Activated CD4-positive, alpha-beta T cell treated with anti-CD3 and anti-CD28 coated beads, Interleukin-2, amount 10 ng/mL, durations not matched to agents 24 days and 14 days (primary cell): ENCODE measurements around the gene ABHD12. TPM values are rescaled to one million over a fixed set of nuclear protein-coding genes. Genes with fewer than 3 reads are reported as not detected.
"Not testable (repeated sequence)": the region's sequence is repeated elsewhere in the genome, so short reads cannot be mapped to it uniquely, and the experiment has no call there.

Experiments used
- DNase-seq: peaks from one replicate; pipeline ENCODE4 v3.0.0; 2022
- H3K27ac Mint-ChIP-seq: one replicate; pipeline ENCODE4 v1.8.0; 2022; ENCODE audit warnings: mild to moderate bottlenecking, mixed read lengths
- H3K27me3 Mint-ChIP-seq: one replicate; pipeline ENCODE4 v1.8.0; 2022; ENCODE audit warnings: mixed read lengths
- H3K36me3 Mint-ChIP-seq: one replicate; pipeline ENCODE4 v1.8.0; 2022; ENCODE audit warnings: low read depth, mild to moderate bottlenecking, mixed read lengths
- H3K4me1 Mint-ChIP-seq: one replicate; pipeline ENCODE4 v1.8.0; 2021; ENCODE audit warnings: mixed read lengths
- H3K4me3 Mint-ChIP-seq: one replicate; pipeline ENCODE4 v1.8.0; 2022; ENCODE audit warnings: mild to moderate bottlenecking, moderate library complexity, mixed read lengths
- H3K9me3 Mint-ChIP-seq: one replicate; pipeline ENCODE4 v1.8.0; 2021; ENCODE audit warnings: mixed read lengths
- intact Hi-C: fragments of 100-400 bp; cut with micrococcal nuclease; formaldehyde crosslinking; loops from one replicate; pipeline ENCODE4 v1.15.1; 2023
- total RNA-seq: library from RNA; stranded (reverse); gene quantifications from 2 replicates; pipeline ENCODE4 v1.2.3, GENCODE V29; 2022

The ABHD12 gene
- total RNA-seq, 1 donor from 2014 or later, result 30.0 TPM

- H3K9me3 Mint-ChIP-seq, result no peaks in the 10 kb centered on the region
- H3K36me3 Mint-ChIP-seq, result peaks cover 11% of the 10 kb centered on the region
- H3K4me3 Mint-ChIP-seq, result no peak overlapping the region
- H3K27me3 Mint-ChIP-seq, result no peaks in the 10 kb centered on the region
- no peak overlapping the region for H3K27ac Mint-ChIP-seq
- intact Hi-C loops, result no loop called here
- peaks cover 3% of the 10 kb centered on the region for H3K4me1 Mint-ChIP-seq
- no peak for DNase-seq
These were observed 53.8 kb downstream of the ABHD12 start for GRCh38 chr20:25336561-25337422.

- H3K9me3 Mint-ChIP-seq, H3K27me3 Mint-ChIP-seq, H3K27ac Mint-ChIP-seq, H3K4me1 Mint-ChIP-seq, H3K4me3 Mint-ChIP-seq, DNase-seq, intact Hi-C loops: not testable (repeated sequence)
- H3K36me3 Mint-ChIP-seq, result peaks cover 13% of the 10 kb centered on the region
These were observed 55.7 kb downstream of the ABHD12 start for GRCh38 chr20:25334972-25335371.

- no peak for DNase-seq
- peaks cover 8% of the 10 kb centered on the region for H3K4me1 Mint-ChIP-seq
- H3K36me3 Mint-ChIP-seq, result peaks cover 7% of the 10 kb centered on the region
- no peaks in the 10 kb centered on the region for H3K27me3 Mint-ChIP-seq
- no peaks in the 10 kb centered on the region for H3K9me3 Mint-ChIP-seq
- intact Hi-C loops, result no loop called here
- no peak overlapping the region for H3K4me3 Mint-ChIP-seq
- no peak overlapping the region for H3K27ac Mint-ChIP-seq
These were observed 61.6 kb downstream of the ABHD12 start for GRCh38 chr20:25328954-25329498.

GRCh38 chr20:25327521-25328235 is 63.0 kb downstream of the ABHD12 start:
- H3K27ac Mint-ChIP-seq, result no peak overlapping the region
- H3K9me3 Mint-ChIP-seq, result no peaks in the 10 kb centered on the region
- DNase-seq, result no peak
- H3K4me3 Mint-ChIP-seq, result no peak overlapping the region
- H3K27me3 Mint-ChIP-seq, result no peaks in the 10 kb centered on the region
- H3K36me3 Mint-ChIP-seq, result peaks cover 11% of the 10 kb centered on the region
- peaks cover 12% of the 10 kb centered on the region for H3K4me1 Mint-ChIP-seq
- intact Hi-C loops, result no loop called here

GRCh38 chr20:25325997-25326396 is 64.6 kb downstream of the ABHD12 start:
- Mint-ChIP-seq H3K27ac (no peak overlapping the region), H3K27me3 (no peaks in the 10 kb centered on the region), H3K4me1 (peaks cover 20% of the 10 kb centered on the region), H3K4me3 (no peak overlapping the region), H3K9me3 (no peaks in the 10 kb centered on the region), H3K36me3 (peaks cover 12% of the 10 kb centered on the region)
- no peak for DNase-seq
- intact Hi-C loops, result no loop called here

GRCh38 chr20:25325073-25325472 is 65.6 kb downstream of the ABHD12 start:
- Mint-ChIP-seq H3K27me3 (no peaks in the 10 kb centered on the region), H3K27ac (no peak overlapping the region), H3K4me3 (no peak overlapping the region), H3K36me3 (peaks cover 11% of the 10 kb centered on the region), H3K9me3 (no peaks in the 10 kb centered on the region), H3K4me1 (peaks cover 20% of the 10 kb centered on the region)
- intact Hi-C loops, result no loop called here
- no peak for DNase-seq

GRCh38 chr20:25324412-25324811 is 66.2 kb downstream of the ABHD12 start:
- no peaks in the 10 kb centered on the region for H3K9me3 Mint-ChIP-seq
- intact Hi-C loops, result no loop called here
- H3K4me1 Mint-ChIP-seq, result peaks cover 15% of the 10 kb centered on the region
- DNase-seq, result no peak
- H3K36me3 Mint-ChIP-seq, result peaks cover 11% of the 10 kb centered on the region
- no peak overlapping the region for H3K4me3 Mint-ChIP-seq
- H3K27me3 Mint-ChIP-seq, result no peaks in the 10 kb centered on the region
- no peak overlapping the region for H3K27ac Mint-ChIP-seq

GRCh38 chr20:25323496-25324246 is 67.0 kb downstream of the ABHD12 start:
- Mint-ChIP-seq H3K9me3 (no peaks in the 10 kb centered on the region), H3K4me3 (no peak overlapping the region), H3K4me1 (peaks cover 15% of the 10 kb centered on the region), H3K27me3 (no peaks in the 10 kb centered on the region), H3K27ac (peak overlapping the region; percentile 22), H3K36me3 (peaks cover 11% of the 10 kb centered on the region)
- intact Hi-C loops, result no loop called here
- DNase-seq, result no peak

- Mint-ChIP-seq H3K4me3 (no peak overlapping the region), H3K36me3 (peaks cover 16% of the 10 kb centered on the region), H3K27me3 (no peaks in the 10 kb centered on the region), H3K9me3 (no peaks in the 10 kb centered on the region), H3K4me1 (peaks cover 18% of the 10 kb centered on the region), H3K27ac (peak overlapping the region; percentile 65)
- intact Hi-C loops, result no loop called here
- DNase-seq, result no peak
These were observed 68.6 kb downstream of the ABHD12 start for GRCh38 chr20:25321991-25322390.

GRCh38 chr20:25321262-25321831 is 69.3 kb downstream of the ABHD12 start:
- H3K4me1 Mint-ChIP-seq, result peaks cover 18% of the 10 kb centered on the region
- no peaks in the 10 kb centered on the region for H3K27me3 Mint-ChIP-seq
- peaks cover 18% of the 10 kb centered on the region for H3K36me3 Mint-ChIP-seq
- H3K4me3 Mint-ChIP-seq, result no peak overlapping the region
- DNase-seq, result no peak
- H3K9me3 Mint-ChIP-seq, result no peaks in the 10 kb centered on the region
- peak overlapping the region; percentile 65 for H3K27ac Mint-ChIP-seq
- intact Hi-C loops, result no loop called here

GRCh38 chr20:25320035-25320800 is 70.4 kb downstream of the ABHD12 start:
- H3K27me3 Mint-ChIP-seq, result no peaks in the 10 kb centered on the region
- intact Hi-C loops, result no loop called here
- peaks cover 18% of the 10 kb centered on the region for H3K36me3 Mint-ChIP-seq
- H3K9me3 Mint-ChIP-seq, result no peaks in the 10 kb centered on the region
- H3K4me3 Mint-ChIP-seq, result no peak overlapping the region
- no peak overlapping the region for H3K27ac Mint-ChIP-seq
- no peak for DNase-seq
- H3K4me1 Mint-ChIP-seq, result peaks cover 22% of the 10 kb centered on the region

GRCh38 chr20:25319241-25320034 is 71.2 kb downstream of the ABHD12 start:
- H3K27ac Mint-ChIP-seq, result no peak overlapping the region
- H3K9me3 Mint-ChIP-seq, result no peaks in the 10 kb centered on the region
- H3K4me1 Mint-ChIP-seq, result peaks cover 22% of the 10 kb centered on the region
- H3K27me3 Mint-ChIP-seq, result no peaks in the 10 kb centered on the region
- peaks cover 17% of the 10 kb centered on the region for H3K36me3 Mint-ChIP-seq
- H3K4me3 Mint-ChIP-seq, result no peak overlapping the region
- DNase-seq, result no peak
- intact Hi-C loops, result no loop called here
